Coronary artery (tissue), 2 donors: Measurements from ENCODE around the gene RINL.
A peak's percentile ranks its signal among the peaks of the same experiment; 100 is the strongest.
"Not testable (repeated sequence)": the region's sequence is repeated elsewhere in the genome, so short reads cannot be mapped to it uniquely, and the experiment has no call there.

ENCODE experiments used
- DNase-seq: peaks from one replicate; pipeline ENCODE4 v3.0.0-alpha.2; 2017; ENCODE audit warnings: low spot score
- H3K27ac ChIP-seq, 2 donors: fragments of 200-600 bp; sonication (generic); one replicate each; pipeline ENCODE4 v1.5.1; 2016 to 2019
- H3K4me3 ChIP-seq: fragments of 200-600 bp; sonication (generic); 2 replicates; pipeline ENCODE4 v1.5.1; 2016; ENCODE audit warnings: mild to moderate bottlenecking, moderate library complexity
- TF ChIP-seq, protein P1 (sequence below): fragments of 200-600 bp; sonication (generic); IDR thresholded peaks from one replicate; pipeline ENCODE4 v1.5.1; 2019; ENCODE audit warnings: antibody characterized with exemption

Gene RINL

GRCh38 chr19:38861368-38861767 lies 16.7 kb downstream of the RINL start:
- Histone ChIP-seq H3K27ac (no peak overlapping the region), H3K4me3 (no peak overlapping the region)
- no peak for DNase-seq
- TF ChIP-seq, protein P1, sequence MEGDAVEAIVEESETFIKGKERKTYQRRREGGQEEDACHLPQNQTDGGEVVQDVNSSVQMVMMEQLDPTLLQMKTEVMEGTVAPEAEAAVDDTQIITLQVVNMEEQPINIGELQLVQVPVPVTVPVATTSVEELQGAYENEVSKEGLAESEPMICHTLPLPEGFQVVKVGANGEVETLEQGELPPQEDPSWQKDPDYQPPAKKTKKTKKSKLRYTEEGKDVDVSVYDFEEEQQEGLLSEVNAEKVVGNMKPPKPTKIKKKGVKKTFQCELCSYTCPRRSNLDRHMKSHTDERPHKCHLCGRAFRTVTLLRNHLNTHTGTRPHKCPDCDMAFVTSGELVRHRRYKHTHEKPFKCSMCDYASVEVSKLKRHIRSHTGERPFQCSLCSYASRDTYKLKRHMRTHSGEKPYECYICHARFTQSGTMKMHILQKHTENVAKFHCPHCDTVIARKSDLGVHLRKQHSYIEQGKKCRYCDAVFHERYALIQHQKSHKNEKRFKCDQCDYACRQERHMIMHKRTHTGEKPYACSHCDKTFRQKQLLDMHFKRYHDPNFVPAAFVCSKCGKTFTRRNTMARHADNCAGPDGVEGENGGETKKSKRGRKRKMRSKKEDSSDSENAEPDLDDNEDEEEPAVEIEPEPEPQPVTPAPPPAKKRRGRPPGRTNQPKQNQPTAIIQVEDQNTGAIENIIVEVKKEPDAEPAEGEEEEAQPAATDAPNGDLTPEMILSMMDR, result no peak

GRCh38 chr19:38859631-38860204 lies 18.4 kb downstream of the RINL start:
- H3K27ac ChIP-seq, DNase-seq, H3K4me3 ChIP-seq: not testable (repeated sequence)

GRCh38 chr19:38856813-38857212 lies 21.3 kb downstream of the RINL start:
- no peak overlapping the region for H3K4me3 ChIP-seq
- TF ChIP-seq, protein P1, result no peak
- peak overlapping the region in 1 of 2 donors; percentile 32 for H3K27ac ChIP-seq
- DNase-seq, result no peak

- DNase-seq, H3K27ac ChIP-seq, H3K4me3 ChIP-seq: not testable (repeated sequence)
Observed at GRCh38 chr19:38855751-38856150, 22.3 kb downstream of the RINL start.

DNA sequence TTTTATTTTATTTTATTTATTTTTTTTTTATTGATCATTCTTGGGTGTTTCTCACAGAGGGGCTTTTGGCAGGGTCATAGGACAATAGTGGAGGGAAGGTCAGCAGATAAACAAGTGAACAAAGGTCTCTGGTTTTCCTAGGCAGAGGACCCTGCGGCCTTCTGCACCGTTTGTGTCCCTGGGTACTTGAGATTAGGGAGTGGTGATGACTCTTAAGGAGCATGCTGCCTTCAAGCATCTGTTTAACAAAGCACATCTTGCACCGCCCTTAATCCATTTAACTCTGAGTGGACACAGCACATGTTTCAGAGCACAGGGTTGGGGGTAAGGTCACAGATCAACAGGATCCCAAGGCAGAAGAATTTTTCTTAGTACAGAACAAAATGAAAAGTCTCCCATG lies 23.1 kb downstream of the RINL start:
- not testable (repeated sequence) for H3K27ac ChIP-seq, DNase-seq, H3K4me3 ChIP-seq

DNA sequence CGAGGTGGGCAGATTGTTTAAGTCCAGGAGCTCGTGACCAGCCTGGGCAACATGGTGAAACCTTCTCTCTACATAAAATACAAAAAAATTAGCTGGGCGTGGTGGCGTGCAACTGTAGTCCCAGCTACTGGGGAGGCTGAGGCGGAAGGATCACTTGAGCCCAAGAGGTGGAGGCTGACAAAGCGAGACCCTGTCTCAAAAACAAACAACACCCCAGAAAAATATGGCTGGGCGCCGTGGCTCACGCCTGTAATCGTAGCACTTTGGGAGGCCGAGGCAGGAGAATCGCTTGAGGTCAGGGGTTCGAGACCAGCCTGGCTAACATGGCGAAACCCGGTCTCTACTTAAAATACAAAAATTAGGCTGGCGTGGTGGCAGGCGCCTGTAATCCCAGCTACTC lies 24.9 kb downstream of the RINL start:
- H3K4me3 ChIP-seq, result peak overlapping the region; percentile 83
- H3K27ac ChIP-seq, result peak overlapping the region in 1 of 2 donors; percentile 99
- TF ChIP-seq, protein P1, result no peak
- DNase-seq, result no peak

DNA sequence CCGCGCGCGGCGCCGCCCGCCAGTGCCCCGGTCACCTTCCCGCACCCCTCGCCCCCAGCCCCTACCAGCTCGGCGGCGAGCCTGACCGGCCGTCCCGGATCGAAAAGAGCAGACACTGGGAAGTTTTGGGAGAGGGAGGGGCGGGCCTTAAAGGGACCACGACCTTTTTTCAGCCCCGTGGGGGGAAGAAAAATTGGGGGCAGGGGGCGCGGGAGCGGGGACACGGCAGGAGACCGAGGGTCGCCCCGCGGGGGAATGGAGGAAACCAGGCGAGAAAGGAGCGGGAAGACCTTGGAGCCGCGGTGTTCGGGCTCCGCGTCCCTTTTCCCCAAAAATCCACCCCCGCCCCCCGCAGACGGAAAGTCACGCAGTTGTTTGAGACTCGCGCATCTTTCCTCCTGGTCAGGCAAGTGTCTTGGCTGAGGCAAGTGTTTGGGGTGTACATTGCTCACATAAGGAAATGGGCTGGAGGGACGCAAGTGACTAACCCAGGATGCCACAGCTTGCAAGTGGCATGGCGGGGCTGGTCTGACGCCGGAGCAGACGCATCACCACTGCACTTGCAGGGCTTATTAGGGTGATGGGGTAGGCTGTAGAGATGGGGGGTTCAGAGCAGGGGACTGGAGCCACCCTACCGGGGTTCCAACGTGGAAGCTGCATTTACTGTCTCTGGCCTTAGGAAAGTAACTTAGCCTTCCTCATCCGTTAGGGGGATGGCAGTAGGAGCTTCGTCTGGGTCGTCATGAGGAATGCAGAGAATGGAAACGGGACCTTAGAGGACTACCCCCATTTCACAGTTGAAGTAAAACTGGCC lies 25.6 kb downstream of the RINL start:
- DNase-seq, result peak; percentile 84
- TF ChIP-seq, protein P1, result no peak
- peak overlapping the region; percentile 83 for H3K4me3 ChIP-seq
- peak overlapping the region; percentile 96 to 99 for H3K27ac ChIP-seq

GRCh38 chr19:38851622-38852230 lies 26.3 kb downstream of the RINL start:
- DNase-seq, result peak; percentile 94
- TF ChIP-seq, protein P1, result no peak

More at GRCh38 chr19:38851622-38852230, 26.3 kb downstream of the RINL start:
- Histone ChIP-seq H3K4me3 (peak overlapping the region; percentile 83), H3K27ac (peak overlapping the region; percentile 96 to 99)
